Lung (tissue), 12 donors: ENCODE results near the gene ARL2. TPM values are rescaled to one million over a fixed set of nuclear protein-coding genes. Genes with fewer than 3 reads are reported as not detected.

Experiments used
- ATAC-seq: fragments of 200-7000 bp; cut with Tn5 transposase; one replicate; pipeline ENCODE4 v1.9.1; 2020; ENCODE audit warnings: moderate number of reproducible peaks; ENCODE audit not compliant: insufficient read depth, low FRiP score
- DNase-seq, 3 donors: peaks; one replicate each; pipeline ENCODE4 v3.0.0-alpha.2; 2013 to 2017
- H3K27ac ChIP-seq, 2 donors: one replicate each; pipeline ENCODE4 v1.5.1; 2013; ENCODE audit warnings: mild to moderate bottlenecking in 2 of 2, moderate library complexity in 2 of 2, control low read depth in 1 of 2, inconsistent platforms in 1 of 2, low read depth in 1 of 2, low read length in 1 of 2
- H3K27me3 ChIP-seq, 3 donors: one replicate each; pipeline ENCODE4 v1.5.1; 2013; ENCODE audit warnings: low read length in 2 of 3; ENCODE audit not compliant: control insufficient read depth in 3 of 3, insufficient read depth in 3 of 3
- H3K36me3 ChIP-seq, 4 donors: one replicate each; pipeline ENCODE4 v1.5.1; 2013; ENCODE audit warnings: low read length in 4 of 4, mild to moderate bottlenecking in 1 of 4, moderate library complexity in 1 of 4; ENCODE audit not compliant: control insufficient read depth in 4 of 4, insufficient read depth in 4 of 4
- H3K4me1 ChIP-seq, 5 donors: one replicate each; pipeline ENCODE4 v1.5.1; 2013; ENCODE audit warnings: low read length in 5 of 5, mild to moderate bottlenecking in 2 of 5, moderate library complexity in 1 of 5; ENCODE audit not compliant: control insufficient read depth in 5 of 5, insufficient read depth in 5 of 5
- H3K4me3 ChIP-seq: one replicate; pipeline ENCODE4 v1.5.1; 2013; ENCODE audit warnings: mild to moderate bottlenecking, control low read depth, moderate library complexity
- H3K9ac ChIP-seq, 2 donors: one replicate each; pipeline ENCODE4 v1.5.1; 2013; ENCODE audit warnings: low read length in 2 of 2, control low read depth in 1 of 2; ENCODE audit not compliant: insufficient read depth in 1 of 2
- H3K9me3 ChIP-seq, 4 donors: one replicate each; pipeline ENCODE4 v1.5.1; 2013; ENCODE audit warnings: low read length in 3 of 4, mild to moderate bottlenecking in 1 of 4, moderate library complexity in 1 of 4; ENCODE audit not compliant: control insufficient read depth in 4 of 4, insufficient read depth in 3 of 4
- WGBS, 2 donors: extraction: QIAGEN DNeasy Blood & Tissue Kit; methylation state at CpG; one replicate each; pipeline ENCODE4 v1.1.7; 2013; 5-methylcytosine and 5-hydroxymethylcytosine counted together
- polyA plus RNA-seq, 2 donors: library from polyadenylated mRNA; stranded (reverse); fragments of 200-250 nt; gene quantifications; one replicate each; pipeline ENCODE4 v1.2.1, GENCODE V29; 2013
- total RNA-seq, 2 donors: library from RNA; depleted of rRNA in 1 of 2; stranded (reverse); fragments of >200 nt in 1 of 2; gene quantifications; one replicate each; pipeline ENCODE4 v1.2.1, GENCODE V29; 2014 to 2021
- TF ChIP-seq, protein P1 (sequence below): IDR thresholded peaks from 2 replicates; pipeline ENCODE4 v1.5.1; 2012; ENCODE audit warnings: mild to moderate bottlenecking; ENCODE audit errors: control extremely low read depth, extremely low read depth
- donor health status: control.
- donor health status: control.
- donor health status: Bipolar disorder and iron deficiency.
- donor health status: healthy.
- donor health status: DM: yes; HTN: yes; CAD: no.

The ARL2 gene
- total and polyA plus RNA-seq, 4 donors: 37.4 to 127 (median 94.0) TPM

DNA sequence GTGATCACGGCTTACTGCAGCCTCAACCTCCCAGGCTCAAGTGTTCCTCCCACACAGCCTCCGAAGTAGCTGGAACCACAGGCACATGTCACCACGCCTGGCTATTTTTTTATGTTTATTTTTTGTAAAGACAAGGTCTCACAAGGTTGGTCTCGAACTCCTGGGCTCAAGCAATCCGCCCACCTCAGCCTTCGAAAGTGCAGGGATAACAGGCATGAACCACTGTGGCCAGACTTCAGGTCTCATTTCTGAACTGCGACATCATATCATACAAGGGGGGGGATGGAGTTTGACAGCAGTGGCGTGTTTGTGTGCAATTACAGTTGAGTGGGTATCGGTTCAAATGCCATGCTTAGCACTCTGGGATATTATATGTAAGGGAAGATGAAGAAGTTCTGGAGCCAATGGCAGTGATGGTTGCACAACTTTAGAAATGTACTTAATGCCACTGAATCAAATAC is 37.5 kb downstream of the ARL2 start:
- H3K4me3 ChIP-seq: no peak overlapping the region
- no peak for DNase-seq
- no peak for ATAC-seq
- TF ChIP-seq, protein P1, sequence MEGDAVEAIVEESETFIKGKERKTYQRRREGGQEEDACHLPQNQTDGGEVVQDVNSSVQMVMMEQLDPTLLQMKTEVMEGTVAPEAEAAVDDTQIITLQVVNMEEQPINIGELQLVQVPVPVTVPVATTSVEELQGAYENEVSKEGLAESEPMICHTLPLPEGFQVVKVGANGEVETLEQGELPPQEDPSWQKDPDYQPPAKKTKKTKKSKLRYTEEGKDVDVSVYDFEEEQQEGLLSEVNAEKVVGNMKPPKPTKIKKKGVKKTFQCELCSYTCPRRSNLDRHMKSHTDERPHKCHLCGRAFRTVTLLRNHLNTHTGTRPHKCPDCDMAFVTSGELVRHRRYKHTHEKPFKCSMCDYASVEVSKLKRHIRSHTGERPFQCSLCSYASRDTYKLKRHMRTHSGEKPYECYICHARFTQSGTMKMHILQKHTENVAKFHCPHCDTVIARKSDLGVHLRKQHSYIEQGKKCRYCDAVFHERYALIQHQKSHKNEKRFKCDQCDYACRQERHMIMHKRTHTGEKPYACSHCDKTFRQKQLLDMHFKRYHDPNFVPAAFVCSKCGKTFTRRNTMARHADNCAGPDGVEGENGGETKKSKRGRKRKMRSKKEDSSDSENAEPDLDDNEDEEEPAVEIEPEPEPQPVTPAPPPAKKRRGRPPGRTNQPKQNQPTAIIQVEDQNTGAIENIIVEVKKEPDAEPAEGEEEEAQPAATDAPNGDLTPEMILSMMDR: no peak
- no peaks in the 10 kb centered on the region for H3K27me3 ChIP-seq
- no peaks in the 10 kb centered on the region for H3K9me3 ChIP-seq
- H3K27ac ChIP-seq: no peak overlapping the region
- 75 to 88% methylated on average over 9 of the region's 9 CpGs for WGBS, 2 donors
- H3K4me1 ChIP-seq: peaks cover 0 to 10% (median 0%) of the 10 kb centered on the region in 5 donors
- H3K9ac ChIP-seq: no peak overlapping the region
- no peaks in the 10 kb centered on the region for H3K36me3 ChIP-seq

DNA sequence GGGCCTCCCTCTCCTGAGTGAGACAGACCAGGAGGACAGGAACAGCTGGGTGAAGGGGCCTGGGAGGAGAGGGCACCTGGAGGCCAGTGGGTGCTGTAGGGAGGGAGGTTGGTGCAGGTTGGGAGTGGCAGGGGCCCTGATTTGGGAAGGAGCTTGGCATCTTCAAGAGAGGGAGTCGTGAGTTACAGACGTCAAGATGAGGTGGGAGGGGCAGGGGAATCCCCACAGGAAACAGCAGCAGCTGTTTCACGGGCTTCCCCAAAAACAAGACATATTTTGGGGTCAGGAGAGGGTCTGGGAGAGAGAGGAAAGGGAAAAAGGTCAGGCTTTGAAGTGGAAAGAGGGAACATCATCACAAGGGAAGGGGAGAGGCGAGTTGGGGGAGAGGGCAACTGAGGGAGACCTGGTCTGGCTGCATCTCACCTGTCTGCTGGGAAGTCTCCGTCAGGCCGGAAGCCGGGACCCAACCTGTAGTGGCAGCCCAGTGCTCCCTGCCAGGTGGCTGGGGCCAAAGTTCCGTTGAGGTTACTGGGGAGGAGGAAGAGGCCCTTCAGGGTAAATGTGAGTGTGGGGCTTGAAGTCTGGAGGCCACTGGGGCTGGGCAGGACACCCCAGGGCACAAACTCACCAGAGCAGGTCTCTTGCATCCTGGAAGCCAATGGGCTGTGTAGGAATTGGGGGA is 40.0 kb downstream of the ARL2 start:
- no peaks in the 10 kb centered on the region for H3K27me3 ChIP-seq
- no peak overlapping the region for H3K9ac ChIP-seq
- no peak for ATAC-seq
- TF ChIP-seq, protein P1: no peak
- H3K4me3 ChIP-seq: no peak overlapping the region
- no peaks in the 10 kb centered on the region for H3K9me3 ChIP-seq
- WGBS, 2 donors: 19 to 35% methylated on average over 8 of the region's 8 CpGs
- H3K36me3 ChIP-seq: no peaks in the 10 kb centered on the region
- no peak overlapping the region for H3K27ac ChIP-seq
- no peaks in the 10 kb centered on the region for H3K4me1 ChIP-seq
- no peak for DNase-seq

DNA sequence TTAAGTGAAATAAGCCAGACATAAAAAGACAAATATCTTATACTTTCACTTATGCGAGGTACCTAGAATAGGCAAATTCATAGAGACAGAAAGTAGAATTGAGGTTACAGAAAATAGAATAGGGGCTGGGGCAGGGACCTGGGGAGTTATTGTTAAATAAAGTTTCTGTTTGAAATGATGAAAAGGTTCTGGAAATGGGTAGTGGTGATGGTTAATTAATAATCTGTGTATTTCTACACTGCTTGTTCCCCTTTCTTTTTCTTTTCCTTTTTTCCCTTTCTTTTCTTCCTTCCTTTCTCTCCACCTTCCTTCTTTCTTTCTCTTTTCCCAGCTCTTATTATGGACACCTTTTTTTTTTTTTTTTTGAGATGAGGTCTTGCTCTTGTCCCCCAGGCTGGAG is 41.6 kb downstream of the ARL2 start:
- TF ChIP-seq, protein P1: no peak
- WGBS, 2 donors: 78 to 85% methylated on average over 1 of the region's 1 CpG
- no peak overlapping the region for H3K9ac ChIP-seq

DNA sequence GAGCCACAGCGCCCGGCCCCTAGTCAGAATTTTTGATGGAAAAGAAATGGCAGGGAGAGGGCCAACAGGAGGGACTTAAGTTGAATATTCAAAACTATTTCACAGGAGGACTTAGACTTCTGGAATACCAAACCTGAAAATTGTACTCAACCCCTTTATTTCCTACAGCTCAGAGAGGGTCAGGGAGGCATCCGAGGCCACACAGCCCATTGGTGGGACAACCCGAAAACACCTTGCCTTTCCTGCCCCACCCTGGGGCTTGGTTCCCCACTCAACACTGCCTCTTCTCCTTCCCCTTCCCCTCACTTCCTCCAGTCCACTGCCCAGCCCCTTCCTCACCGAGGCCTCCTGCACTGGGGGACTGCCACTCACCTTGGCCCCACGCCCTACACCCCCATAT is 43.0 kb downstream of the ARL2 start:
- Histone ChIP-seq H3K4me1 (no peaks in the 10 kb centered on the region), H3K4me3 (no peak overlapping the region), H3K36me3 (no peaks in the 10 kb centered on the region), H3K27me3 (no peaks in the 10 kb centered on the region), H3K9ac (no peak overlapping the region), H3K27ac (no peak overlapping the region), H3K9me3 (no peaks in the 10 kb centered on the region)
- WGBS, 2 donors: 86 to 89% methylated on average over 6 of the region's 6 CpGs
- TF ChIP-seq, protein P1: no peak
- DNase-seq (no peak), ATAC-seq (no peak)

More for the DNA sequence above, 41.6 kb downstream of the ARL2 start:
- no peaks in the 10 kb centered on the region for H3K4me1 ChIP-seq
- no peaks in the 10 kb centered on the region for H3K27me3 ChIP-seq
- H3K27ac ChIP-seq: no peak overlapping the region
- DNase-seq: no peak
- H3K9me3 ChIP-seq: no peaks in the 10 kb centered on the region
- ATAC-seq: no peak
- H3K36me3 ChIP-seq: no peaks in the 10 kb centered on the region
- H3K4me3 ChIP-seq: no peak overlapping the region
